Testis (tissue), 2 donors: ENCODE measurements around the gene NDUFS3.

Experiments
- POLR2A ChIP-seq: fragments of 450-650 bp; IDR thresholded peaks from one replicate; pipeline ENCODE4 v1.6.1; 2017; ENCODE audit warnings: antibody characterized with exemption, mild to moderate bottlenecking, moderate library complexity
- TF ChIP-seq, protein P1 (sequence below), 3 experiments: fragments of 450-650 bp in 2 of 3; fragments of 200-600 bp in 1 of 3; sonication (generic) in 1 of 3; IDR thresholded peaks; one replicate each; pipeline ENCODE4 v1.5.1; 2016 to 2019; ENCODE audit warnings: antibody characterized with exemption in 3 of 3, mild to moderate bottlenecking in 2 of 3, moderate library complexity in 1 of 3

DNA sequence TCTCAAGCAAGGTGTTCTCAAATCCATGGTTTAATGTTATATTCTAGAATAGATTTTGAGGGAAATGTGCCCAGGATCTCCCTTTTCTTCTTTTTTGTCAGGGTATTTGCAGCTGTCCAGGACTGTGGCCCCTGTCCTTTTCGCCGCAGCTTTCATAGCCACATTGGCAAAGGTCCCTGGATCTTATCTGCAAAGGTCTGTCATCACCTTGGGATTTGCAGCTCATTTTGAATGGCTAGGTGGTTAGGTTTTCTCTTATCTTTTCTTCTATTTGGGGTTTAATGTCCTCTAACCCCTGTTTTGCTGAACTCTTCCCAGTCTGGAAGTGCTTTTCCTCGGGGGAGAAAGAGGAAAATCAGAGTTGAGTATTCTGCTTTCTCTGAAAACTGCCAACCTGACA is 27.0 kb downstream of the NDUFS3 start:
- TF ChIP-seq, protein P1, sequence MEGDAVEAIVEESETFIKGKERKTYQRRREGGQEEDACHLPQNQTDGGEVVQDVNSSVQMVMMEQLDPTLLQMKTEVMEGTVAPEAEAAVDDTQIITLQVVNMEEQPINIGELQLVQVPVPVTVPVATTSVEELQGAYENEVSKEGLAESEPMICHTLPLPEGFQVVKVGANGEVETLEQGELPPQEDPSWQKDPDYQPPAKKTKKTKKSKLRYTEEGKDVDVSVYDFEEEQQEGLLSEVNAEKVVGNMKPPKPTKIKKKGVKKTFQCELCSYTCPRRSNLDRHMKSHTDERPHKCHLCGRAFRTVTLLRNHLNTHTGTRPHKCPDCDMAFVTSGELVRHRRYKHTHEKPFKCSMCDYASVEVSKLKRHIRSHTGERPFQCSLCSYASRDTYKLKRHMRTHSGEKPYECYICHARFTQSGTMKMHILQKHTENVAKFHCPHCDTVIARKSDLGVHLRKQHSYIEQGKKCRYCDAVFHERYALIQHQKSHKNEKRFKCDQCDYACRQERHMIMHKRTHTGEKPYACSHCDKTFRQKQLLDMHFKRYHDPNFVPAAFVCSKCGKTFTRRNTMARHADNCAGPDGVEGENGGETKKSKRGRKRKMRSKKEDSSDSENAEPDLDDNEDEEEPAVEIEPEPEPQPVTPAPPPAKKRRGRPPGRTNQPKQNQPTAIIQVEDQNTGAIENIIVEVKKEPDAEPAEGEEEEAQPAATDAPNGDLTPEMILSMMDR (IDR thresholded peaks at IDR 0.05) = no peak
- no peak for TF ChIP-seq POLR2A
